Immature natural killer cell (primary cell): ENCODE results near the gene ITPR1. TPM values are rescaled to one million over a fixed set of nuclear protein-coding genes. Genes with fewer than 3 reads are reported as not detected.
A peak's percentile ranks its signal among the peaks of the same experiment; 100 is the strongest.

Experiments used
- DNase-seq, 3 donors: peaks; one replicate each; pipeline ENCODE4 v3.0.0; 2022; ENCODE audit warnings: mixed read lengths in 1 of 3
- H3K27ac Mint-ChIP-seq, 6 donors: one replicate each; pipeline ENCODE4 v1.8.0; 2020; ENCODE audit warnings: mixed read lengths in 6 of 6, mild to moderate bottlenecking in 5 of 6, inconsistent platforms in 4 of 6, moderate library complexity in 3 of 6
- H3K27me3 Mint-ChIP-seq, 3 donors: one replicate each; pipeline ENCODE4 v1.8.0; 2020 to 2021; ENCODE audit warnings: low read depth in 3 of 3, mild to moderate bottlenecking in 3 of 3, mixed read lengths in 3 of 3, moderate library complexity in 3 of 3, inconsistent platforms in 1 of 3
- H3K36me3 Mint-ChIP-seq, 3 donors: one replicate each; pipeline ENCODE4 v1.8.0; 2020; ENCODE audit warnings: mixed read lengths in 3 of 3, inconsistent platforms in 2 of 3, mild to moderate bottlenecking in 2 of 3
- H3K4me1 Mint-ChIP-seq, 2 donors: one replicate each; pipeline ENCODE4 v1.8.0; 2020; ENCODE audit warnings: inconsistent platforms in 2 of 2, mild to moderate bottlenecking in 2 of 2, mixed read lengths in 2 of 2, moderate library complexity in 1 of 2
- H3K4me3 Mint-ChIP-seq, 5 donors: one replicate each; pipeline ENCODE4 v1.8.0; 2020; ENCODE audit warnings: mild to moderate bottlenecking in 5 of 5, mixed read lengths in 5 of 5, inconsistent platforms in 3 of 5, moderate library complexity in 3 of 5
- H3K9me3 Mint-ChIP-seq, 6 donors: one replicate each; pipeline ENCODE4 v1.8.0; 2020; ENCODE audit warnings: mild to moderate bottlenecking in 6 of 6, mixed read lengths in 6 of 6, inconsistent platforms in 4 of 6, moderate library complexity in 3 of 6
- polyA plus RNA-seq, 3 donors: library from polyadenylated mRNA; unstranded; fragments of 300-500 nt; fragmentation: Illumina TruSeq; gene quantifications; one replicate each; pipeline ENCODE4 v1.2.3, GENCODE V29; 2021

The ITPR1 gene
- polyA plus RNA-seq, 3 donors from 2014 or later, result 3.0 to 14.7 (median 7.6) TPM

GRCh38 chr3:4564928-4565586 is 71.9 kb downstream of the ITPR1 start:
- H3K27me3 Mint-ChIP-seq, result peaks cover 0 to 1% (median 0%) of the 10 kb centered on the region in 3 donors

GRCh38 chr3:4565809-4566501 is 72.8 kb downstream of the ITPR1 start:
- no peak overlapping the region for H3K27ac Mint-ChIP-seq
- H3K9me3 Mint-ChIP-seq, result no peaks in the 10 kb centered on the region
- H3K27me3 Mint-ChIP-seq, result peaks cover 0 to 1% (median 0%) of the 10 kb centered on the region in 3 donors
- H3K4me1 Mint-ChIP-seq, result peaks cover 6 to 12% of the 10 kb centered on the region in 2 donors
- no peaks in the 10 kb centered on the region for H3K36me3 Mint-ChIP-seq
- DNase-seq, result no peak
- no peak overlapping the region for H3K4me3 Mint-ChIP-seq

More at GRCh38 chr3:4564928-4565586, 71.9 kb downstream of the ITPR1 start:
- H3K9me3 Mint-ChIP-seq, result no peaks in the 10 kb centered on the region
- H3K4me3 Mint-ChIP-seq, result no peak overlapping the region
- H3K4me1 Mint-ChIP-seq, result peaks cover 1 to 6% of the 10 kb centered on the region in 2 donors
- no peaks in the 10 kb centered on the region for H3K36me3 Mint-ChIP-seq
- no peak overlapping the region for H3K27ac Mint-ChIP-seq
- no peak for DNase-seq

GRCh38 chr3:4568841-4569240 is 75.7 kb downstream of the ITPR1 start:
- no peaks in the 10 kb centered on the region for H3K36me3 Mint-ChIP-seq
- peaks cover 16 to 23% of the 10 kb centered on the region in 2 donors for H3K4me1 Mint-ChIP-seq
- H3K9me3 Mint-ChIP-seq, result no peaks in the 10 kb centered on the region
- DNase-seq, result no peak
- no peak overlapping the region for H3K27ac Mint-ChIP-seq
- H3K4me3 Mint-ChIP-seq, result no peak overlapping the region
- peaks cover 0 to 1% (median 0%) of the 10 kb centered on the region in 3 donors for H3K27me3 Mint-ChIP-seq

GRCh38 chr3:4570840-4571621 is 77.9 kb downstream of the ITPR1 start:
- peak in 2 of 3 donors; percentile 26 to 34 for DNase-seq
- no peak overlapping the region for H3K4me3 Mint-ChIP-seq
- H3K27me3 Mint-ChIP-seq, result peaks cover 0 to 2% (median 1%) of the 10 kb centered on the region in 3 donors
- H3K4me1 Mint-ChIP-seq, result peaks cover 16 to 24% of the 10 kb centered on the region in 2 donors
- no peaks in the 10 kb centered on the region for H3K36me3 Mint-ChIP-seq
- H3K9me3 Mint-ChIP-seq, result no peaks in the 10 kb centered on the region
- peak overlapping the region in 4 of 6 donors; percentile 15 to 49 (median 22) for H3K27ac Mint-ChIP-seq

- Mint-ChIP-seq H3K4me3 (no peak overlapping the region), H3K9me3 (no peaks in the 10 kb centered on the region), H3K27ac (peak overlapping the region in 2 of 6 donors; percentile 19 to 51), H3K4me1 (peaks cover 16 to 28% of the 10 kb centered on the region in 2 donors), H3K36me3 (no peaks in the 10 kb centered on the region), H3K27me3 (peaks cover 0 to 2% (median 0%) of the 10 kb centered on the region in 3 donors)
- no peak for DNase-seq
Observed at GRCh38 chr3:4571690-4572334, 78.7 kb downstream of the ITPR1 start.

- H3K36me3 Mint-ChIP-seq, result no peaks in the 10 kb centered on the region
- H3K4me3 Mint-ChIP-seq, result no peak overlapping the region
- H3K9me3 Mint-ChIP-seq, result no peaks in the 10 kb centered on the region
- peaks cover 16 to 28% of the 10 kb centered on the region in 2 donors for H3K4me1 Mint-ChIP-seq
- no peak for DNase-seq
- peak overlapping the region in 1 of 6 donors; percentile 46 for H3K27ac Mint-ChIP-seq
- peaks cover 0 to 2% (median 0%) of the 10 kb centered on the region in 3 donors for H3K27me3 Mint-ChIP-seq
Observed at GRCh38 chr3:4573153-4573552, 80.0 kb downstream of the ITPR1 start.

- no peaks in the 10 kb centered on the region for H3K36me3 Mint-ChIP-seq
- peaks cover 0 to 2% (median 0%) of the 10 kb centered on the region in 3 donors for H3K27me3 Mint-ChIP-seq
- no peak overlapping the region for H3K4me3 Mint-ChIP-seq
- no peaks in the 10 kb centered on the region for H3K9me3 Mint-ChIP-seq
- peaks cover 16 to 26% of the 10 kb centered on the region in 2 donors for H3K4me1 Mint-ChIP-seq
- DNase-seq, result no peak
- no peak overlapping the region for H3K27ac Mint-ChIP-seq
Observed at GRCh38 chr3:4574426-4574965, 81.3 kb downstream of the ITPR1 start.

- no peaks in the 10 kb centered on the region for H3K9me3 Mint-ChIP-seq
- H3K27me3 Mint-ChIP-seq, result peaks cover 0 to 2% (median 0%) of the 10 kb centered on the region in 3 donors
- H3K4me3 Mint-ChIP-seq, result no peak overlapping the region
- no peaks in the 10 kb centered on the region for H3K36me3 Mint-ChIP-seq
- DNase-seq, result no peak
- H3K27ac Mint-ChIP-seq, result no peak overlapping the region
- H3K4me1 Mint-ChIP-seq, result peaks cover 14 to 22% of the 10 kb centered on the region in 2 donors
Observed at GRCh38 chr3:4575381-4575780, 82.2 kb downstream of the ITPR1 start.

- H3K27ac Mint-ChIP-seq, result no peak overlapping the region
Observed at GRCh38 chr3:4577721-4578120, 84.6 kb downstream of the ITPR1 start.

GRCh38 chr3:4580346-4581123 is 87.4 kb downstream of the ITPR1 start:
- Mint-ChIP-seq H3K27me3 (peaks cover 0 to 2% (median 0%) of the 10 kb centered on the region in 3 donors), H3K36me3 (no peaks in the 10 kb centered on the region), H3K4me3 (no peak overlapping the region), H3K9me3 (no peaks in the 10 kb centered on the region), H3K4me1 (peaks cover 31 to 40% of the 10 kb centered on the region in 2 donors), H3K27ac (no peak overlapping the region)
- no peak for DNase-seq

More at GRCh38 chr3:4577721-4578120, 84.6 kb downstream of the ITPR1 start:
- no peaks in the 10 kb centered on the region for H3K36me3 Mint-ChIP-seq
- H3K27me3 Mint-ChIP-seq, result peaks cover 0 to 2% (median 2%) of the 10 kb centered on the region in 3 donors
- H3K4me3 Mint-ChIP-seq, result no peak overlapping the region
- no peak for DNase-seq
- peaks cover 9 to 15% of the 10 kb centered on the region in 2 donors for H3K4me1 Mint-ChIP-seq
- H3K9me3 Mint-ChIP-seq, result no peaks in the 10 kb centered on the region

GRCh38 chr3:4581124-4581424 is 87.9 kb downstream of the ITPR1 start:
- H3K4me1 Mint-ChIP-seq, result peaks cover 33 to 43% of the 10 kb centered on the region in 2 donors
- H3K9me3 Mint-ChIP-seq, result no peaks in the 10 kb centered on the region
- no peak for DNase-seq
- H3K27me3 Mint-ChIP-seq, result peaks cover 0 to 2% (median 0%) of the 10 kb centered on the region in 3 donors
- H3K4me3 Mint-ChIP-seq, result no peak overlapping the region
- no peaks in the 10 kb centered on the region for H3K36me3 Mint-ChIP-seq
- no peak overlapping the region for H3K27ac Mint-ChIP-seq

GRCh38 chr3:4581498-4581897 is 88.3 kb downstream of the ITPR1 start:
- no peak overlapping the region for H3K4me3 Mint-ChIP-seq
- no peaks in the 10 kb centered on the region for H3K36me3 Mint-ChIP-seq
- peak overlapping the region in 1 of 6 donors; percentile 11 for H3K27ac Mint-ChIP-seq
- H3K27me3 Mint-ChIP-seq, result peaks cover 0 to 2% (median 0%) of the 10 kb centered on the region in 3 donors
- H3K9me3 Mint-ChIP-seq, result no peaks in the 10 kb centered on the region
- peaks cover 38 to 44% of the 10 kb centered on the region in 2 donors for H3K4me1 Mint-ChIP-seq
- no peak for DNase-seq
